HFF-Myc (cell line): Measurements from ENCODE around the gene ETHE1.

ENCODE experiments used
- DNase-seq: peaks from one replicate; pipeline ENCODE4 v3.0.0-alpha.2; 2011; ENCODE audit warnings: low read depth; ENCODE audit errors: extremely low read depth
- H3K4me3 ChIP-seq: replicated peaks from 2 replicates; pipeline ENCODE4 v1.5.1; 2011; ENCODE audit warnings: low read depth, mild to moderate bottlenecking, control low read depth, low read length
- TF ChIP-seq, protein P1 (sequence below): IDR thresholded peaks from 2 replicates; pipeline ENCODE4 v1.5.1; 2012; ENCODE audit warnings: mild to moderate bottlenecking, low read depth, low read length, control low read depth; ENCODE audit errors: missing control alignments

ETHE1 gene

GRCh38 chr19:43503501-43504425 lies 23.2 kb downstream of the ETHE1 start:
- TF ChIP-seq, protein P1, sequence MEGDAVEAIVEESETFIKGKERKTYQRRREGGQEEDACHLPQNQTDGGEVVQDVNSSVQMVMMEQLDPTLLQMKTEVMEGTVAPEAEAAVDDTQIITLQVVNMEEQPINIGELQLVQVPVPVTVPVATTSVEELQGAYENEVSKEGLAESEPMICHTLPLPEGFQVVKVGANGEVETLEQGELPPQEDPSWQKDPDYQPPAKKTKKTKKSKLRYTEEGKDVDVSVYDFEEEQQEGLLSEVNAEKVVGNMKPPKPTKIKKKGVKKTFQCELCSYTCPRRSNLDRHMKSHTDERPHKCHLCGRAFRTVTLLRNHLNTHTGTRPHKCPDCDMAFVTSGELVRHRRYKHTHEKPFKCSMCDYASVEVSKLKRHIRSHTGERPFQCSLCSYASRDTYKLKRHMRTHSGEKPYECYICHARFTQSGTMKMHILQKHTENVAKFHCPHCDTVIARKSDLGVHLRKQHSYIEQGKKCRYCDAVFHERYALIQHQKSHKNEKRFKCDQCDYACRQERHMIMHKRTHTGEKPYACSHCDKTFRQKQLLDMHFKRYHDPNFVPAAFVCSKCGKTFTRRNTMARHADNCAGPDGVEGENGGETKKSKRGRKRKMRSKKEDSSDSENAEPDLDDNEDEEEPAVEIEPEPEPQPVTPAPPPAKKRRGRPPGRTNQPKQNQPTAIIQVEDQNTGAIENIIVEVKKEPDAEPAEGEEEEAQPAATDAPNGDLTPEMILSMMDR: no peak
- DNase-seq: peak; percentile 67
- peak overlapping the region; percentile 78 for H3K4me3 ChIP-seq

- H3K4me3 ChIP-seq: 0 out of 2 replicates have a peak overlapping the region, but pooled peaks have one; percentile 5
- TF ChIP-seq, protein P1: no peak
- DNase-seq: no peak
Measured at GRCh38 chr19:43502419-43502976, 24.5 kb downstream of the ETHE1 start.

GRCh38 chr19:43501661-43502418 lies 25.2 kb downstream of the ETHE1 start:
- TF ChIP-seq, protein P1: no peak
- no peak for DNase-seq
- H3K4me3 ChIP-seq: no peak overlapping the region

- no peak overlapping the region for H3K4me3 ChIP-seq
- no peak for DNase-seq
- TF ChIP-seq, protein P1: no peak
Measured at GRCh38 chr19:43499042-43499441, 28.0 kb downstream of the ETHE1 start.

DNA sequence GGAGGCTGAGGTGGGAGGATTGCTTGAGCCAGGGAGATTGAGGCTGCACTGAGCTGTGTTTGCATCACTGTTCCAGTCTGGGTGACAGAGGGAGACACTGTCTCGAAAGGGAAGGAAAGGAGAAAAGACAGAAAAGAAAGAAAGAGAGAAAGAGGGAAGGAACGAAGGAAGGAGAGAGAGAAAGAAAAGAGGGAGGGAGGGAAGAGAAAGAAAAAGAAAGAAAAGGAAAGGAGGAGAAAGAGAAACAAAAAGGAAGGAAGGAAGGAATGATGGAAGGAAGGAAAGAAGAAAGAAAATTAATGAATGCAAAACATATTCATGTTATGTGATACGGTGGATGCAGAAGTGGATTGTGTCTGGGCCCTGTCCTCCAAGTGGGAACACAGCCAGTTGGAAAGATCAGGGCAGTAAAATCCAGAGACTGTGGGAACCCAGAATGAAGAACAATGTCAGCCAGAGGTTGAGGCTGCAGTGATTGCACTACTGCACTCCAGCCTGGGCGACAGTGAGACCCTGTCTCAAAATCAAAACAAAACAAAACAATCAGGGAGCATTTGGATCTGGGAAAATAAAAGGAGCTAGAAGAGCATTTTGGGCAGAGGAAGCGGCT lies 28.7 kb downstream of the ETHE1 start:
- DNase-seq: no peak
- TF ChIP-seq, protein P1: no peak
- no peak overlapping the region for H3K4me3 ChIP-seq

- DNase-seq: no peak
- TF ChIP-seq, protein P1: no peak
- H3K4me3 ChIP-seq: no peak overlapping the region
Measured at GRCh38 chr19:43496960-43497359, 30.0 kb downstream of the ETHE1 start.
